Ectodermal cell (in vitro differentiated cells): ENCODE results near the gene ARHGAP22.
A peak's percentile ranks its signal among the peaks of the same experiment; 100 is the strongest.

ENCODE experiments used
- H3K27ac ChIP-seq: 2 replicates; pipeline ENCODE4 v1.7.0; 2013; ENCODE audit warnings: mild to moderate bottlenecking, low read depth, low read length; ENCODE audit not compliant: insufficient read depth, poor library complexity, severe bottlenecking
- H3K27me3 ChIP-seq: 2 replicates; pipeline ENCODE4 v1.7.0; 2013; ENCODE audit warnings: mild to moderate bottlenecking, low read length; ENCODE audit not compliant: insufficient read depth, control insufficient read depth, poor library complexity, severe bottlenecking
- H3K36me3 ChIP-seq: one replicate; pipeline ENCODE4 v1.7.0; 2013; ENCODE audit warnings: low read length; ENCODE audit not compliant: control insufficient read depth, insufficient read depth
- H3K4me1 ChIP-seq: one replicate; pipeline ENCODE4 v1.7.0; 2013; ENCODE audit warnings: low read length; ENCODE audit not compliant: control insufficient read depth, insufficient read depth
- H3K4me3 ChIP-seq: 2 replicates; pipeline ENCODE4 v1.7.0; 2013; ENCODE audit warnings: low read depth, low read length, control low read depth; ENCODE audit not compliant: insufficient read depth
- H3K9me3 ChIP-seq: 2 replicates; pipeline ENCODE4 v1.7.0; 2013; ENCODE audit warnings: mild to moderate bottlenecking, low read length, moderate library complexity; ENCODE audit not compliant: control insufficient read depth
- WGBS, 2 experiments: methylation state at CpG; one replicate each; pipeline ENCODE4 v1.1.7; 2013; ENCODE audit warnings: missing lambda C conversion rate in 2 of 2; 5-methylcytosine and 5-hydroxymethylcytosine counted together

The ARHGAP22 gene

GRCh38 chr10:48523212-48523819 lies 81.6 kb downstream of the ARHGAP22 start:
- peaks cover 34% of the 10 kb centered on the region for H3K27me3 ChIP-seq
- no peaks in the 10 kb centered on the region for H3K9me3 ChIP-seq
- 1 to 2% methylated on average over 47 of the region's 47 CpGs for WGBS, 2 experiments

GRCh38 chr10:48522011-48522765 lies 82.7 kb downstream of the ARHGAP22 start:
- Histone ChIP-seq H3K9me3 (no peaks in the 10 kb centered on the region), H3K4me3 (no peak overlapping the region), H3K27ac (no peak overlapping the region), H3K4me1 (peaks cover 12% of the 10 kb centered on the region), H3K36me3 (no peaks in the 10 kb centered on the region), H3K27me3 (peaks cover 34% of the 10 kb centered on the region)
- 83 to 84% methylated on average over 7 of the region's 7 CpGs for WGBS, 2 experiments

More at GRCh38 chr10:48523212-48523819, 81.6 kb downstream of the ARHGAP22 start:
- peaks cover 12% of the 10 kb centered on the region for H3K4me1 ChIP-seq
- no peaks in the 10 kb centered on the region for H3K36me3 ChIP-seq
- no peak overlapping the region for H3K27ac ChIP-seq
- H3K4me3 ChIP-seq: peak overlapping the region; percentile 58

GRCh38 chr10:48520594-48520993 lies 84.3 kb downstream of the ARHGAP22 start:
- H3K27me3 ChIP-seq: peaks cover 34% of the 10 kb centered on the region
- H3K4me1 ChIP-seq: peaks cover 6% of the 10 kb centered on the region
- WGBS, 2 experiments: 79 to 81% methylated on average over 7 of the region's 7 CpGs
- H3K4me3 ChIP-seq: no peak overlapping the region
- H3K27ac ChIP-seq: no peak overlapping the region
- H3K36me3 ChIP-seq: no peaks in the 10 kb centered on the region
- H3K9me3 ChIP-seq: no peaks in the 10 kb centered on the region

- Histone ChIP-seq H3K9me3 (no peaks in the 10 kb centered on the region), H3K27ac (no peak overlapping the region), H3K27me3 (peaks cover 32% of the 10 kb centered on the region), H3K4me1 (peaks cover 6% of the 10 kb centered on the region), H3K36me3 (no peaks in the 10 kb centered on the region), H3K4me3 (no peak overlapping the region)
- 62 to 64% methylated on average over 3 of the region's 3 CpGs for WGBS, 2 experiments
Measured at GRCh38 chr10:48520184-48520506, 84.7 kb downstream of the ARHGAP22 start.

- no peaks in the 10 kb centered on the region for H3K9me3 ChIP-seq
- no peak overlapping the region for H3K4me3 ChIP-seq
- H3K27me3 ChIP-seq: peaks cover 27% of the 10 kb centered on the region
- WGBS, 2 experiments: 91 to 93% methylated on average over 12 of the region's 12 CpGs
- no peaks in the 10 kb centered on the region for H3K36me3 ChIP-seq
- peaks cover 6% of the 10 kb centered on the region for H3K4me1 ChIP-seq
- H3K27ac ChIP-seq: no peak overlapping the region
Measured at GRCh38 chr10:48519481-48520183, 85.2 kb downstream of the ARHGAP22 start.

- H3K4me3 ChIP-seq: no peak overlapping the region
- 87 to 89% methylated on average over 4 of the region's 4 CpGs for WGBS, 2 experiments
- peaks cover 6% of the 10 kb centered on the region for H3K4me1 ChIP-seq
- H3K9me3 ChIP-seq: no peaks in the 10 kb centered on the region
- peaks cover 21% of the 10 kb centered on the region for H3K27me3 ChIP-seq
- H3K27ac ChIP-seq: no peak overlapping the region
- no peaks in the 10 kb centered on the region for H3K36me3 ChIP-seq
Measured at GRCh38 chr10:48518986-48519385, 85.9 kb downstream of the ARHGAP22 start.

- no peaks in the 10 kb centered on the region for H3K36me3 ChIP-seq
- H3K27ac ChIP-seq: no peak overlapping the region
- WGBS, 2 experiments: 83 to 87% methylated on average over 13 of the region's 13 CpGs
Measured at GRCh38 chr10:48517911-48518811, 86.7 kb downstream of the ARHGAP22 start.

GRCh38 chr10:48517482-48517881 lies 87.4 kb downstream of the ARHGAP22 start:
- peaks cover 6% of the 10 kb centered on the region for H3K27me3 ChIP-seq
- H3K4me1 ChIP-seq: peaks cover 6% of the 10 kb centered on the region
- H3K36me3 ChIP-seq: no peaks in the 10 kb centered on the region
- H3K27ac ChIP-seq: no peak overlapping the region
- H3K4me3 ChIP-seq: no peak overlapping the region
- 88 to 90% methylated on average over 9 of the region's 9 CpGs for WGBS, 2 experiments
- no peaks in the 10 kb centered on the region for H3K9me3 ChIP-seq

More at GRCh38 chr10:48517911-48518811, 86.7 kb downstream of the ARHGAP22 start:
- no peak overlapping the region for H3K4me3 ChIP-seq
- H3K9me3 ChIP-seq: no peaks in the 10 kb centered on the region
- peaks cover 6% of the 10 kb centered on the region for H3K4me1 ChIP-seq
- peaks cover 13% of the 10 kb centered on the region for H3K27me3 ChIP-seq

- H3K36me3 ChIP-seq: no peaks in the 10 kb centered on the region
- H3K9me3 ChIP-seq: no peaks in the 10 kb centered on the region
- H3K27ac ChIP-seq: no peak overlapping the region
- peaks cover under 1% of the 10 kb centered on the region for H3K27me3 ChIP-seq
- WGBS, 2 experiments: 97 to 98% methylated on average over 3 of the region's 3 CpGs
- peaks cover 6% of the 10 kb centered on the region for H3K4me1 ChIP-seq
- no peak overlapping the region for H3K4me3 ChIP-seq
Measured at GRCh38 chr10:48516911-48517310, 88.0 kb downstream of the ARHGAP22 start.
